ENCODE data around the gene CDC6.

Gene CDC6

DNA sequence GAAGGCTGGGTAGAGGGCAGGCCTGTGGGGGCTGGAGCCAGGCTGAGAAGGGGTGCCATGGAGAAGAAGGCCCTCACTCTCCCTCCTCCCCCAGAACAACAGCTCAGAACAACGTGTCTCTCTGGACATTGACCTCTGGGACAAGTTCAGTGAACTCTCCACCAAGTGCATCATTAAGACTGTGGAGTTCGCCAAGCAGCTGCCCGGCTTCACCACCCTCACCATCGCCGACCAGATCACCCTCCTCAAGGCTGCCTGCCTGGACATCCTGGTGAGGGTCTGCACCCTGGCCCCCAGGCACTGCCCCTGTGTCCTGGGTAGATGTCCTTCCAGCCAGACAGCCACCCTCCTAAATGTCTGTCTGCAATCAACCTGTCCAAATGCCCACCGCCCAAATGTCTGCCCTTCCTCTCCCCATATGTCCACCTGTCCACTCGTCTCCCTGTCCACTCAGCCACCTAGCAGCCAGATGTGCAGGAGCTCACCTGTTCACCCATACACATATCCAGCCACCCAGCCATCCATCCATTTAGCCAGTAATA is 64.6 kb downstream of the CDC6 start:
- no peak for DNase-seq (ENCODE audit: low read depth)

DNA sequence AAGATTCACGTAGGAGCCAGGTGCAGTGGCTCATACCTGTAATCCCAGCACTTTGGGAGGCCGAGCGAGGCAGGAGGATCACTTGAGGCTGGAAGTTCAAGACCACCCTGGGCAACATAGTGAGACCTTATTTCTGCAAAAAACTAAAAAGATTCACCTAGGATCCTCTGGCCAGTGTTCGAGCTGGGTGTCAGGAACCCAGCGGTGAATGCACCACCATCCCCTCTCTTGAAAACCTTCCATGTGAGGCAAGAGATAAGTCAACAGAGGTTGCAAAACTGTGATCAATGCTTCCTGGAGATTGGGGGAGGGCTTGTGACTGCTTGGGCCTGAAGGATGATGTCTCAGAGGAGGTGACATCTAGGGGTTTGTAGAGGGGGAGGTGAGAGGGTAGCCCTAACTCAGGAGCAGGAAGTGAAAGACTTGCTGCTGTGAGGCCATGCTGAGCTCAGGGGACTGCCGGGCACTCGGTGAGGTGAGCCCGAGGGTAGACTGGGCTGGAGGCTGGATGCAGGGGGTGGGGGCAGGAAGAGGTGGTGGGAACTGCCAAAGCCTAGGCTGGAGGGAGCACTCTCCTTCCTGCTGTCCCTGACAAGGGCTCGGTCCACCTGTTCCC is 65.2 kb downstream of the CDC6 start:
- DNase-seq (ENCODE audit: low read depth): no peak
